Panc1 (cell line): ENCODE results near the gene STAP2.

Source experiments
- CTCF ChIP-seq: fragments of 450-650 bp; IDR thresholded peaks from 2 replicates; pipeline ENCODE4 v1.5.1; 2017; ENCODE audit warnings: mild to moderate bottlenecking
- POLR2AphosphoS5 ChIP-seq: IDR thresholded peaks from 2 replicates; pipeline ENCODE4 v1.6.1; 2012; ENCODE audit warnings: mild to moderate bottlenecking, low read depth, low read length, moderate library complexity
- REST ChIP-seq, 2 experiments: IDR thresholded peaks; 2 replicates each; pipeline ENCODE4 v1.6.1; 2011 to 2012; ENCODE audit warnings: low read depth in 2 of 2, control low read depth in 1 of 2, low read length in 1 of 2, mild to moderate bottlenecking in 1 of 2, moderate library complexity in 1 of 2; ENCODE audit not compliant: insufficient read depth in 1 of 2
- SIN3A ChIP-seq: IDR thresholded peaks from 2 replicates; pipeline ENCODE4 v1.6.1; 2012; ENCODE audit warnings: low read depth, mild to moderate bottlenecking, low read length, moderate library complexity, borderline replicate concordance; ENCODE audit not compliant: insufficient read depth

- peak; percentile 75 for TF ChIP-seq CTCF
- no peak for TF ChIP-seq POLR2AphosphoS5
- TF ChIP-seq REST (IDR thresholded peaks at IDR 0.05; ENCODE audit: insufficient read depth in 1 of 2, low read depth in 2 of 2, low read length in 1 of 2) = no peak
- TF ChIP-seq SIN3A = no peak
These were observed 24.4 kb upstream of the STAP2 start for GRCh38 chr19:4362831-4363545.
